Stimulated activated naive CD8-positive, alpha-beta T cell treated with anti-CD3 and anti-CD28 coated beads, Interleukin-15, amount 100 ng/mL, for 72 hours (primary cell): Measurements from ENCODE around the gene KRTAP4-16.
"Not testable (repeated sequence)": the region's sequence is repeated elsewhere in the genome, so short reads cannot be mapped to it uniquely, and the experiment has no call there.

Source experiments
- ATAC-seq: fragments of 150-1000 bp; cut with Tn5 transposase; 2 replicates; pipeline ENCODE4 v1.10.0; 2021; ENCODE audit warnings: mild to moderate bottlenecking, moderate library complexity
- DNase-seq, 2 donors: peaks; one replicate each; pipeline ENCODE4 v3.0.0; 2021 to 2022
- H3K27ac Mint-ChIP-seq, 2 donors: one replicate each; pipeline ENCODE4 v1.8.0; 2022; ENCODE audit warnings: mild to moderate bottlenecking in 2 of 2, mixed read lengths in 2 of 2, moderate library complexity in 2 of 2
- H3K27me3 Mint-ChIP-seq: one replicate; pipeline ENCODE4 v1.8.0; 2022; ENCODE audit warnings: mixed read lengths
- H3K4me1 Mint-ChIP-seq: one replicate; pipeline ENCODE4 v1.8.0; 2022; ENCODE audit warnings: mild to moderate bottlenecking, mixed read lengths
- H3K4me3 Mint-ChIP-seq, 2 donors: one replicate each; pipeline ENCODE4 v1.8.0; 2022; ENCODE audit warnings: mild to moderate bottlenecking in 2 of 2, mixed read lengths in 2 of 2, moderate library complexity in 1 of 2
- H3K9me3 Mint-ChIP-seq, 2 donors: one replicate each; pipeline ENCODE4 v1.8.0; 2022; ENCODE audit warnings: mixed read lengths in 2 of 2

The KRTAP4-16 gene

GRCh38 chr17:41126412-41126811, 24.4 kb upstream of the KRTAP4-16 start:
- no peaks in the 10 kb centered on the region for H3K27me3 Mint-ChIP-seq
- ATAC-seq: no peak
- peaks cover 0 to 3% of the 10 kb centered on the region in 2 donors for H3K9me3 Mint-ChIP-seq
- H3K4me1 Mint-ChIP-seq: peaks cover 68% of the 10 kb centered on the region
- no peak for DNase-seq
- H3K27ac Mint-ChIP-seq: no peak overlapping the region
- no peak overlapping the region for H3K4me3 Mint-ChIP-seq

DNA sequence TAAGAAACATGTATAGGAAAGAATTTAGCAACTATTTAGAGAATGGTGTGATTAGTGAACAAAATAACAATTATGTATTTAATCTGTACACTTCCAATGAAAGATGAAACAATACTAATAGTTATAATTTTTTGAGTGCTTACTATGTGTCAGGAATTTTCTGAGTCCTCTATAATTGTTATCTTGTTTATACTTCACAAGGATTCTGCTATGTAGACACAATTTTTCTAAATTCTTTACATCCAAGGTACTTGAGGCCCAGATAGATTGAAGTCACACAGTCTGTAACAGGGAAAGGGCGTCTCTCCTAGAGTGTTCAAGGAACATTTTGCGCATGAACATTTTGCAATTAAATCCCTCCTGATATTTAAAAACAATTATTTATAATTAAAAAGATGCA, 23.1 kb upstream of the KRTAP4-16 start:
- H3K4me3 Mint-ChIP-seq: no peak overlapping the region
- H3K9me3 Mint-ChIP-seq: peaks cover 0 to 7% of the 10 kb centered on the region in 2 donors
- no peak overlapping the region for H3K27ac Mint-ChIP-seq
- DNase-seq (no peak), ATAC-seq (no peak)
- peaks cover 65% of the 10 kb centered on the region for H3K4me1 Mint-ChIP-seq
- H3K27me3 Mint-ChIP-seq: no peaks in the 10 kb centered on the region

GRCh38 chr17:41123991-41124371, 22.0 kb upstream of the KRTAP4-16 start, which contains the start of gene KRTAP4-12:
Gene KRTAP4-12 (minus strand): TSS chr17:41124182. CDS start chr17:41124122, 60 bp downstream.
- not testable (repeated sequence) for DNase-seq, H3K27me3 Mint-ChIP-seq, H3K9me3 Mint-ChIP-seq, ATAC-seq
- Mint-ChIP-seq H3K27ac (peak within 1 kb of the TSS in 1 of 2 donors; percentile 76), H3K4me3 (peak within 1 kb of the TSS; percentile 72), H3K4me1 (peaks cover 62% of the 10 kb centered on the region)

DNA sequence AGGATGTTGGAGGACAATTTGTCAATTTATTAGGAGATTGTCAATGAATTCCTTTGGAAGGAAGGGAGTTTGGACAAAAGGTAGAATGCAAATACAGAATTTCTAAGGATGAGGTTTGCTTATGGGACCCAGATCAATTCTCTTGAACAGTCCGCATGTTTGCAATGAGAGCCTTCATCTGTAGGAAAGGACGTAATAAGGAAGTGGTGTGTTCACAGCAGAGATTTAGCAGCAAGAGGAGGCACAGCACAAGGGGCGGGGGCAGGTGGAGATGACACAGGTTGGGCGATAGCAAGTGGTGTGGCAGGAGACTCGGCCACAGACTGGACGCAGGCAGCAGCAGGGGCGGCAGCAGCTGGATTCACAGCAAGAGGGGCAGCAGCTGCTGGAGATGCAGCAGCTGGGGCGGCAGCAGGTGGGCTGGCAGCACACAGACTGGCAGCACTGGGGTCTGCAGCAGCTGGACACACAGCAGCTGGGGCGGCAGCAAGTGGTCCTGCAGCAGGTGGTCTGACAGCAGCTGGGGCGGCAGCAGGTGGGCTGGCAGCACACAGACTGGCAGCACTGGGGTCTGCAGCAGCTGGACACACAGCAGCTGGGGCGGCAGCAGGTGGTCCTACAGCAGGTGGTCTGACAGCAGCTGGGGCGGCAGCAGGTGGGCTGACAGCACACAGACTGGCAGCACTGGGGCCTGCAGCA, 21.4 kb upstream of the KRTAP4-16 start:
- peak overlapping the region; percentile 72 for H3K4me3 Mint-ChIP-seq
- peak overlapping the region in 1 of 2 donors; percentile 76 for H3K27ac Mint-ChIP-seq
- H3K9me3 Mint-ChIP-seq, DNase-seq, H3K27me3 Mint-ChIP-seq, ATAC-seq: not testable (repeated sequence)
- H3K4me1 Mint-ChIP-seq: peaks cover 61% of the 10 kb centered on the region

GRCh38 chr17:41121742-41122141, 19.7 kb upstream of the KRTAP4-16 start:
- H3K27me3 Mint-ChIP-seq: no peaks in the 10 kb centered on the region
- H3K4me3 Mint-ChIP-seq: no peak overlapping the region
- H3K9me3 Mint-ChIP-seq: peaks cover 0 to 7% of the 10 kb centered on the region in 2 donors
- peaks cover 59% of the 10 kb centered on the region for H3K4me1 Mint-ChIP-seq
- ATAC-seq (no peak), DNase-seq (no peak)
- no peak overlapping the region for H3K27ac Mint-ChIP-seq

DNA sequence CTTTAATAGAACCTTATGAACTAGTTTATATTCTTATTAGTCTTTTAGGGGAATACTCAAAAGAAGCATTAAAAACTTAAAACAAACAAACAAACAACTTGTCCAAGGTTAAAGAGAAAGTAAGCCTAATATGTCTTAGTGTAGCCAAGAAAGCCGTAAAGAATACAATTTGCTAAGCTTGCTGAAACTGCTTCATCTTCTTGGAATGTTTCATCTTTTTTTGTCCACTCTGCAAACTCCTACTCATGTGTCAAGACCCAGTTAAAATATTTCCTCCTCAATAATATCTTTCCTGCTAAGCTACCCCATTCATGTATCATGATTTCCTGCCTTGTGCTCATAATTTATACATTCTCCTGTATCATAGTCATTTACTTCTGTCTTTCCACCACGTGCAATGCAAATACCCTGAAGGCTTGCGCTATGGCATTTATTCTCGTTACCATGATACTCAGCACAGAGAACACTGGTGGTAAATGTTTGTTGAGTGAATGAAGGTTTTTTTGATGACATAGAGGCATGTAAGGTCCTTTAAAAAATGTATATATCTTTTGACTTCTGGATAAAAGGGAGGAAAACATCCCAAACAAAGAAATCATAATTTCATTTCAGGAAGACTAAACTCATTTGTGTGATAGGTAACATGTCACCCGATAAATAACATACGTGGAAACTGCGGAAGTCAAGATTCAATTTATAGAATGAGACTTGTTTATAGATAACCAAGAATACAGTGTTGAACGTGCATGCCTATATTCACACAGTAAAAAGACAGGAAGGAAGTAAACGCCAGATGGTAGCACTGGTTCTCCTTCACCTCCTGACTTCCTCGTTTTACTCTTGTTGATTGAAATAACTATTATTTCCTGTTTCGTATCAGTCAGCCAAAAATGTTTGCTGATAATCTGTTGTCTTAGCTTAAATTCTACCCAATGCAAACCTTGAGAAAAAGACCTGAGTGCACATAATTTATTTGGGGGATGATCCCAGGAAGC, 18.0 kb upstream of the KRTAP4-16 start:
- Mint-ChIP-seq H3K27ac (peak overlapping the region; percentile 89 to 91), H3K4me1 (peaks cover 48% of the 10 kb centered on the region), H3K4me3 (peak overlapping the region; percentile 29 to 60)
- not testable (repeated sequence) for DNase-seq, H3K27me3 Mint-ChIP-seq, H3K9me3 Mint-ChIP-seq
- peak; percentile 45 for ATAC-seq

GRCh38 chr17:41118721-41119120, 16.7 kb upstream of the KRTAP4-16 start:
- H3K9me3 Mint-ChIP-seq: peaks cover 0 to 7% of the 10 kb centered on the region in 2 donors
- DNase-seq (no peak), ATAC-seq (no peak)
- peaks cover 35% of the 10 kb centered on the region for H3K4me1 Mint-ChIP-seq
- H3K4me3 Mint-ChIP-seq: no peak overlapping the region
- no peak overlapping the region for H3K27ac Mint-ChIP-seq
- no peaks in the 10 kb centered on the region for H3K27me3 Mint-ChIP-seq

GRCh38 chr17:41117846-41118386, 15.9 kb upstream of the KRTAP4-16 start, which contains the start of gene KRTAP4-11:
Gene KRTAP4-11 (minus strand): TSS chr17:41118373. CDS start chr17:41118315, 58 bp downstream.
- DNase-seq, H3K27me3 Mint-ChIP-seq, H3K27ac Mint-ChIP-seq, H3K9me3 Mint-ChIP-seq, H3K4me3 Mint-ChIP-seq, ATAC-seq: not testable (repeated sequence)
- peaks cover 27% of the 10 kb centered on the region for H3K4me1 Mint-ChIP-seq

- ATAC-seq (no peak), DNase-seq (no peak)
- H3K27ac Mint-ChIP-seq: no peak overlapping the region
- peaks cover 0 to 6% of the 10 kb centered on the region in 2 donors for H3K9me3 Mint-ChIP-seq
- H3K4me3 Mint-ChIP-seq: no peak overlapping the region
- H3K27me3 Mint-ChIP-seq: no peaks in the 10 kb centered on the region
- peaks cover 25% of the 10 kb centered on the region for H3K4me1 Mint-ChIP-seq
Observed at GRCh38 chr17:41116297-41116696, 14.3 kb upstream of the KRTAP4-16 start.

GRCh38 chr17:41111151-41111885, 9.3 kb upstream of the KRTAP4-16 start:
- ATAC-seq (no peak), DNase-seq (no peak)
- H3K27ac Mint-ChIP-seq: no peak overlapping the region

GRCh38 chr17:41108728-41109386, 6.8 kb upstream of the KRTAP4-16 start:
- H3K27me3 Mint-ChIP-seq, DNase-seq, ATAC-seq, H3K27ac Mint-ChIP-seq: not testable (repeated sequence)
- H3K9me3 Mint-ChIP-seq: peaks cover 0 to 12% of the 10 kb centered on the region in 2 donors
- peaks cover 18% of the 10 kb centered on the region for H3K4me1 Mint-ChIP-seq
- H3K4me3 Mint-ChIP-seq: peak overlapping the region in 1 of 2 donors; percentile 22

More at GRCh38 chr17:41111151-41111885, 9.3 kb upstream of the KRTAP4-16 start:
- peaks cover 19% of the 10 kb centered on the region for H3K4me1 Mint-ChIP-seq
- no peak overlapping the region for H3K4me3 Mint-ChIP-seq
- H3K27me3 Mint-ChIP-seq: no peaks in the 10 kb centered on the region
- peaks cover 0 to 12% of the 10 kb centered on the region in 2 donors for H3K9me3 Mint-ChIP-seq

DNA sequence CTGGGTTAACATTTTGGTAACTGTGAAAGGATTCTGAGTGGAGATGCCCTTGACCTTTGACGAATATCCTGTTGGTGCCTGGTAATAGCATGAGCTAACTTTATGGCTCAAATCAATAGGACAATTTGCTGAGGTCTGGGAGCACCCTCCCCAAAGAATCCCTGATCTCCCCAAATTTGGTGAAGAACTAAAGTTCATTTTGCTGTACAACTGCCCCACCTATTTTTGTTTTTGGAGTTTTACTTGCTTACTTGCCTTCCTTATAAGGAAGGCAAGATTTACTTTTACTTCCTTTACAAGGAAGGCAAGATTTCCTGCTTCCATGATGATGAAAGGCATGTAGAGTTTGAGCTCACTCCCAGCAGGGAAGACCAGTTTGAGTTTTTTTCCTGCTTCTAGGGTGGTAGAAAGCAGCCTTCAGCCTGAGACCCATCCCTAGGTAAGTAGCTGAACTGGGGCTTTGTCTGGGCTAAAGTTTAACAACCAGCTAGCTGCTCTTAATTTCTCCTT, 6.0 kb upstream of the KRTAP4-16 start:
- no peak overlapping the region for H3K27ac Mint-ChIP-seq
- H3K4me3 Mint-ChIP-seq: no peak overlapping the region

DNA sequence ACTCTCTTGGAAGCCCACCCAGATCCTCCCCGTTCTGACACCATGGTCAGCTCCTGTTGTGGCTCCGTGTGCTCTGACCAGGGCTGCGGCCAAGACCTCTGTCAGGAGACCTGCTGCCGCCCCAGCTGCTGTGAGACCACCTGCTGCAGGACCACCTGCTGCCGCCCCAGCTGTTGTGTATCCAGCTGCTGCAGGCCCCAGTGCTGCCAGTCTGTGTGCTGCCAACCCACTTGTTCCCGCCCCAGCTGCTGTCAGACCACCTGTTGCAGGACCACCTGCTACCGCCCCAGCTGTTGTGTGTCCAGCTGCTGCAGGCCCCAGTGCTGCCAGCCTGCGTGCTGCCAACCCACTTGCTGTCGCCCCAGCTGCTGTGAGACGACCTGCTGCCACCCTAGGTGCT, 3.3 kb upstream of the KRTAP4-16 start, which contains the start of gene KRTAP4-9:
Gene KRTAP4-9 (plus strand): TSS at position 43 of the 400 bp plus-strand sequence. CDS start 0 bp downstream, at position 43.
- not testable (repeated sequence) for H3K27ac Mint-ChIP-seq, H3K9me3 Mint-ChIP-seq, H3K4me3 Mint-ChIP-seq, ATAC-seq, H3K27me3 Mint-ChIP-seq, DNase-seq
- H3K4me1 Mint-ChIP-seq: peaks cover 19% of the 10 kb centered on the region

More for the DNA sequence above, 6.0 kb upstream of the KRTAP4-16 start:
- Mint-ChIP-seq H3K27me3 (no peaks in the 10 kb centered on the region), H3K4me1 (peaks cover 18% of the 10 kb centered on the region), H3K9me3 (peaks cover 0 to 12% of the 10 kb centered on the region in 2 donors)
- ATAC-seq: no peak
- no peak for DNase-seq

- not testable (repeated sequence) for H3K9me3 Mint-ChIP-seq, ATAC-seq
Observed at GRCh38 chr17:41104386-41105038, 2.5 kb upstream of the KRTAP4-16 start.

More at GRCh38 chr17:41104386-41105038, 2.5 kb upstream of the KRTAP4-16 start:
- H3K4me1 Mint-ChIP-seq: peaks cover 28% of the 10 kb centered on the region
- H3K27me3 Mint-ChIP-seq, DNase-seq, H3K27ac Mint-ChIP-seq, H3K4me3 Mint-ChIP-seq: not testable (repeated sequence)
